Glutamatergic neuron (in vitro differentiated cells): ENCODE results near the gene PTPRJ. TPM values are rescaled to one million over a fixed set of nuclear protein-coding genes. Genes with fewer than 3 reads are reported as not detected.
A peak's percentile ranks its signal among the peaks of the same experiment; 100 is the strongest.

Source experiments
- DNase-seq: peaks from one replicate; pipeline ENCODE4 v3.0.0; 2022
- H3K27ac Mint-ChIP-seq: one replicate; pipeline ENCODE4 v1.8.0; 2020; ENCODE audit warnings: mild to moderate bottlenecking, mixed read lengths, inconsistent platforms; ENCODE audit not compliant: unreplicated experiment
- H3K27me3 Mint-ChIP-seq: one replicate; pipeline ENCODE4 v1.8.0; 2020; ENCODE audit warnings: mild to moderate bottlenecking, moderate library complexity, mixed read lengths, inconsistent platforms; ENCODE audit not compliant: unreplicated experiment
- H3K36me3 Mint-ChIP-seq: one replicate; pipeline ENCODE4 v1.8.0; 2020; ENCODE audit warnings: mild to moderate bottlenecking, mixed read lengths, inconsistent platforms; ENCODE audit not compliant: unreplicated experiment
- H3K4me1 Mint-ChIP-seq: one replicate; pipeline ENCODE4 v1.8.0; 2020; ENCODE audit warnings: mild to moderate bottlenecking, low read depth, mixed read lengths, inconsistent platforms; ENCODE audit not compliant: unreplicated experiment
- H3K4me3 Mint-ChIP-seq: one replicate; pipeline ENCODE4 v1.8.0; 2020; ENCODE audit warnings: mild to moderate bottlenecking, mixed read lengths, inconsistent platforms; ENCODE audit not compliant: unreplicated experiment
- H3K9me3 Mint-ChIP-seq: one replicate; pipeline ENCODE4 v1.8.0; 2020; ENCODE audit warnings: mild to moderate bottlenecking, moderate library complexity, mixed read lengths, inconsistent platforms; ENCODE audit not compliant: unreplicated experiment
- total RNA-seq: library from RNA; stranded (reverse); fragmentation: NEBNext Ultra II Directional; extraction: Animal tissue kit (Norgen Biotek cat#: 25700); gene quantifications from one replicate; pipeline ENCODE4 v1.2.1, GENCODE V29; 2021; ENCODE audit not compliant: unreplicated experiment
- TF ChIP-seq, protein P1 (sequence below): fragments of 200-600 bp; sonication (generic); IDR thresholded peaks from one replicate; pipeline ENCODE4 v1.5.0; 2021; ENCODE audit not compliant: partially characterized antibody, unreplicated experiment

The PTPRJ gene
- total RNA-seq, 1 donor from 2014 or later: 2.4 TPM

DNA sequence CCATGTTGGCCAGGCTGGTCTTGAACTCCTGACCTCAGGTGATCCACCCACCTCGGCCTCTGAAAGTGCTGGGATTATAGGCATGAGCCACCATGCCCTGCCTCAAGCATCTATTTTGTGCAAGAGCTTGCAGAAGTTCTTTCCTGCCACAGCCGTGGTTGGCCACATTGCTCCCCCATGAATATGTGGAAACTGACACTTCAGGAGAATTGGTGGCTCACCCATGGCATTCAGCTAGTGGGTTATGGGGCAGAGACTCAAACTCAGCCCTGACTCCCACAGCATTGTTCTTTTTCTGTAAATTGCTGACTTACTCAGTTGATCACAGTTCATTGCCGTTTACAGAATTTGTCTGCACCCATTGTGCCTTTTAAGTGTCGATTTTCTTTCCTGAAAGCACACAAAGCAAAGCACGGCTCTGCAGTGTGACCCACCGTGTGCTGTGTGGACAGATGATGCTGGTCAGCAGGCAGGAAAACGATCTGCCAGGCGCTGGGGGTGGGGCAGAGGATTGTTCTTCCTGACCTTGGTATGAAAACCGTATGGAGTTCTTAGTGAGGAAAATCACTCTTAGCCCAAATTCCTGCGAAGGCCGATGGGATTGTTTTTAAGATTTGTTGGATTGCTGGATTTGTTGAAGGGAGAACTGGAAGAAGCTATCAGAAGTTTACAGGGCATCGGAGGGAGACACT, 115.6 kb downstream of the PTPRJ start:
- Mint-ChIP-seq H3K9me3 (peaks cover 3% of the 10 kb centered on the region), H3K4me3 (no peak overlapping the region), H3K36me3 (no peaks in the 10 kb centered on the region), H3K4me1 (peaks cover 6% of the 10 kb centered on the region), H3K27ac (no peak overlapping the region), H3K27me3 (peaks cover 5% of the 10 kb centered on the region)
- no peak for DNase-seq
- TF ChIP-seq, protein P1, sequence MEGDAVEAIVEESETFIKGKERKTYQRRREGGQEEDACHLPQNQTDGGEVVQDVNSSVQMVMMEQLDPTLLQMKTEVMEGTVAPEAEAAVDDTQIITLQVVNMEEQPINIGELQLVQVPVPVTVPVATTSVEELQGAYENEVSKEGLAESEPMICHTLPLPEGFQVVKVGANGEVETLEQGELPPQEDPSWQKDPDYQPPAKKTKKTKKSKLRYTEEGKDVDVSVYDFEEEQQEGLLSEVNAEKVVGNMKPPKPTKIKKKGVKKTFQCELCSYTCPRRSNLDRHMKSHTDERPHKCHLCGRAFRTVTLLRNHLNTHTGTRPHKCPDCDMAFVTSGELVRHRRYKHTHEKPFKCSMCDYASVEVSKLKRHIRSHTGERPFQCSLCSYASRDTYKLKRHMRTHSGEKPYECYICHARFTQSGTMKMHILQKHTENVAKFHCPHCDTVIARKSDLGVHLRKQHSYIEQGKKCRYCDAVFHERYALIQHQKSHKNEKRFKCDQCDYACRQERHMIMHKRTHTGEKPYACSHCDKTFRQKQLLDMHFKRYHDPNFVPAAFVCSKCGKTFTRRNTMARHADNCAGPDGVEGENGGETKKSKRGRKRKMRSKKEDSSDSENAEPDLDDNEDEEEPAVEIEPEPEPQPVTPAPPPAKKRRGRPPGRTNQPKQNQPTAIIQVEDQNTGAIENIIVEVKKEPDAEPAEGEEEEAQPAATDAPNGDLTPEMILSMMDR: no peak

DNA sequence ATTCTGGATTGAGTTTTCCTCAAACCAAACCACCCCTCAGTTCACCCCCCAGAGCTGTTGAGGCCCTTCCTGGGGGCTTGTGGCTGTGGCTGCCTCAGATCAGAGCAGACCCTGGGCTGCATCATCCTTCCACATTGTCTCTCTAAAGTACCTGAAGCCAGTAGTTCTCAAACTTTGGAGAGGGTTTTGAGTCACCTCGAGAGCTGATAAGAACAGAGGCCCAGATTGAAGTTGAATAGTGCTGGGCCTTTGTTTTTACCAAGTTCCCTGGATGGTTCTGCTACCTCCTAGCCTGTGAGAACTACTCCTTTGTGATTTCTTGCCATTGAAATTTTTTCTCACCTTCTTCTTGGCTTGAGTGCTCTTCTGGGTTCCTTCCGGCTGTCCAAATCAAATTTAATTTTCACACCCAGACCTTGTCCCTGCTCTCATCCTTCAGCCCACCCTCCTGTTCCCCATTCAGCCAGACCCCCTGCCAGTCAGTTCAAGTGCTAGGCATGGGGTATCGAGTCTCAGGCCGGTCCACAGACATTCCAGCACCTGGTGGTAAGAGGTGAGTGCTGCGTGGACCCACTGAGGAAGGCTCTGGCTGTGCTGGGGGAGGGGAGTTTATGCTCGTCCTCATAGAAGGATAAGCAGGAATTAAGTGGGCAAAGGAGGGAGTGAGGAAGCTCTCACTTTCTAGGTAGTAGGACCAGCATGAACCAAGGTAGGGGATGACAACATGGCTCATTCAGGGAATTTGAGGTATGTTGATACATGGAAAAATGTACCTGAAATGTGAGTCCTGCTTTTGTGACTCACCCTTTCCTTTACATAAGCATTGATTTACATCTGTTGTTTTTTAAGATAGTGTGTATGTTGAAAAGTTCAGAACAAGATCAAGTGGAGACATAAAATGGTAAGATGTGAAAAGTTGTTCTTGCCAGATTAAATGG, 116.5 kb downstream of the PTPRJ start:
- H3K4me3 Mint-ChIP-seq: no peak overlapping the region
- peaks cover 6% of the 10 kb centered on the region for H3K4me1 Mint-ChIP-seq
- H3K9me3 Mint-ChIP-seq: peaks cover 3% of the 10 kb centered on the region
- TF ChIP-seq, protein P1: no peak
- no peaks in the 10 kb centered on the region for H3K36me3 Mint-ChIP-seq
- no peak for DNase-seq
- peaks cover 5% of the 10 kb centered on the region for H3K27me3 Mint-ChIP-seq
- H3K27ac Mint-ChIP-seq: peak overlapping the region; percentile 30

DNA sequence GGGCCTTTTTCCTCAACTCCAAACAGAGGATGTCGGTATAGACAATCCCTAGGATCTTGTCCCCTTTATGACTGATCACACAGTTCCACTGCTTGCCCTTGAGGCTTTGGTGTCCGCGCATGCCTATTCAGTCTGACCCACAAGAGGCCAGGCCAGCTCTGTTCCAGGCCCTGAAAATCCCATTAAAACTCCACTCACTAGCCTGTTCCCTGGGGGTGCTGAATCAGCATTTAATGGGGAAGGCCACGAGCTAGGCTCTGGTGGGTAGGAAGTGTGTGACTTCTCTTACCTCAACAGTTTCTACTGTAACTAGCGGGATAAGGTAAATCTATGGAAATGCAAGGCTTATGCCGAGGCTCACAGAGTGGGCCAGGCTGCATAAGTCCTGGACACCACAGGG, 117.7 kb downstream of the PTPRJ start:
- Mint-ChIP-seq H3K27me3 (peaks cover 5% of the 10 kb centered on the region), H3K4me3 (no peak overlapping the region), H3K9me3 (peaks cover 3% of the 10 kb centered on the region), H3K4me1 (peaks cover 6% of the 10 kb centered on the region), H3K36me3 (no peaks in the 10 kb centered on the region), H3K27ac (no peak overlapping the region)
- no peak for DNase-seq
- TF ChIP-seq, protein P1: no peak

DNA sequence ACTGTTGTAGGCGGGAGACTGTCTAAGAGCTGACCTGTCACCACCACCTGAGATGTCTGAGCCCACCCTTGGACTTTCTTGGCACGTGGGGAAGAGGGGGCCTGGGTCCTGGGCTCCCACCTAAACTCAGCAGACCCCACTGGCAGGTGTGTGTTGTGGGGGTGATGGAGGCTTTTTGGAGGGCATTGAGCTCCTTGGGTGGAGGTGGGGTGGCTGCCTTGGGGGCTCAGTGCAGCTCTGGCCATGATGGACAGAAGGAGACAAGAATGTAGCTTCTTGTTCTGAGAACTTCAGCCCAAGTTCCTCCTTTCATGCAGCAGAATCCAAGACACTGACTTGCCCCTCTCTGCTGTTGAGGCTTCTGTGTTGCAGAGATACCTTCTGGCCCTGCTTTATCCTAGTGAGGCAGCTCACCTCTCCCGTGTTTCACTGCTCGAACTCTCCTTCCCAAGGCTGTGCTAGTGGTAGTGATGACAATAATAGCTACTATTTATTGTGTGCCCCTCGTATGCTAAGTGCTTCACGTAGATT, 119.6 kb downstream of the PTPRJ start:
- H3K4me1 Mint-ChIP-seq: peaks cover 2% of the 10 kb centered on the region
- H3K9me3 Mint-ChIP-seq: no peaks in the 10 kb centered on the region
- no peak overlapping the region for H3K4me3 Mint-ChIP-seq
- peaks cover 2% of the 10 kb centered on the region for H3K27me3 Mint-ChIP-seq
- TF ChIP-seq, protein P1: no peak
- DNase-seq: no peak
- no peak overlapping the region for H3K27ac Mint-ChIP-seq
- H3K36me3 Mint-ChIP-seq: no peaks in the 10 kb centered on the region
